Mesenchymal stem cell (in vitro differentiated cells and primary cell): ENCODE data around the gene EHF.

Experiments
- DNase-seq: peaks from one replicate; pipeline ENCODE4 v3.0.0-alpha.2; 2013
- H2AFZ ChIP-seq: one replicate; pipeline ENCODE4 v1.6.1; 2013; ENCODE audit warnings: low read depth, mild to moderate bottlenecking, control low read depth, inconsistent platforms, low read length, moderate library complexity
- H2AK5ac ChIP-seq: 2 replicates; pipeline ENCODE4 v1.6.1; 2013; ENCODE audit warnings: low read length, moderate library complexity, mild to moderate bottlenecking, inconsistent platforms; ENCODE audit not compliant: severe bottlenecking
- H2BK120ac ChIP-seq: one replicate; pipeline ENCODE4 v1.6.1; 2013; ENCODE audit warnings: low read depth, mild to moderate bottlenecking, inconsistent platforms, low read length, moderate library complexity
- H2BK12ac ChIP-seq, 2 experiments: one replicate each; pipeline ENCODE4 v1.6.1; 2013; ENCODE audit warnings: inconsistent platforms in 2 of 2, low read length in 2 of 2, mild to moderate bottlenecking in 2 of 2, moderate library complexity in 2 of 2, control low read depth in 1 of 2
- H2BK15ac ChIP-seq: one replicate; pipeline ENCODE4 v1.6.1; 2013; ENCODE audit warnings: mild to moderate bottlenecking, low read depth, inconsistent platforms; ENCODE audit not compliant: poor library complexity, severe bottlenecking
- H2BK5ac ChIP-seq: 2 replicates; pipeline ENCODE4 v1.6.1; 2013; ENCODE audit warnings: low read depth, mild to moderate bottlenecking, low read length, control low read depth, inconsistent platforms; ENCODE audit not compliant: poor library complexity, severe bottlenecking
- H3K14ac ChIP-seq, 2 experiments: one replicate each; pipeline ENCODE4 v1.6.1; 2013; ENCODE audit warnings: inconsistent platforms in 2 of 2, low read length in 2 of 2, control low read depth in 1 of 2, mild to moderate bottlenecking in 1 of 2, moderate library complexity in 1 of 2
- H3K18ac ChIP-seq, 2 experiments: one replicate each; pipeline ENCODE4 v1.6.1; 2013; ENCODE audit warnings: inconsistent platforms in 2 of 2, low read length in 2 of 2, control low read depth in 1 of 2, low read depth in 1 of 2, mild to moderate bottlenecking in 1 of 2
- H3K23ac ChIP-seq, 2 experiments: one replicate each; pipeline ENCODE4 v1.6.1; 2013; ENCODE audit warnings: inconsistent platforms in 2 of 2, low read length in 2 of 2, mild to moderate bottlenecking in 2 of 2, moderate library complexity in 2 of 2, control low read depth in 1 of 2
- H3K27ac ChIP-seq: 2 replicates; pipeline ENCODE4 v1.5.1; 2013; ENCODE audit warnings: mild to moderate bottlenecking, moderate library complexity, low read length, control low read depth, inconsistent platforms; ENCODE audit not compliant: poor library complexity, severe bottlenecking
- H3K27me3 ChIP-seq, 2 experiments: 2 replicates each; pipeline versions ENCODE4 v1.6.1 to v1.7.0; 2013; ENCODE audit warnings: low read length in 2 of 2, mild to moderate bottlenecking in 2 of 2, moderate library complexity in 2 of 2, control low read depth in 1 of 2, inconsistent platforms in 1 of 2; ENCODE audit not compliant: control insufficient read depth in 1 of 2, insufficient read depth in 1 of 2
- H3K36me3 ChIP-seq, 2 experiments: 2 replicates each; pipeline versions ENCODE4 v1.6.1 to v1.7.0; 2013; ENCODE audit warnings: low read length in 2 of 2, control low read depth in 1 of 2, inconsistent platforms in 1 of 2, low read depth in 1 of 2, mild to moderate bottlenecking in 1 of 2; ENCODE audit not compliant: insufficient read depth in 2 of 2, control insufficient read depth in 1 of 2
- H3K4ac ChIP-seq, 2 experiments: one replicate each; pipeline ENCODE4 v1.6.1; 2013; ENCODE audit warnings: inconsistent platforms in 2 of 2, low read length in 2 of 2, mild to moderate bottlenecking in 2 of 2, moderate library complexity in 2 of 2, control low read depth in 1 of 2, low read depth in 1 of 2
- H3K4me1 ChIP-seq: 2 replicates; pipeline ENCODE4 v1.6.1; 2013; ENCODE audit warnings: low read depth, low read length, control low read depth; ENCODE audit not compliant: control insufficient read depth, insufficient read depth
- H3K4me2 ChIP-seq: 2 replicates; pipeline ENCODE4 v1.6.1; 2013; ENCODE audit warnings: low read length, mild to moderate bottlenecking, inconsistent platforms; ENCODE audit not compliant: poor library complexity, severe bottlenecking
- H3K4me3 ChIP-seq, 2 experiments: 2 replicates each; pipeline versions ENCODE4 v1.5.1 to v1.7.0; 2013; ENCODE audit warnings: low read length in 2 of 2, mild to moderate bottlenecking in 2 of 2, control low read depth in 1 of 2, low read depth in 1 of 2; ENCODE audit not compliant: insufficient read depth in 1 of 2
- H3K79me1 ChIP-seq: replicated peaks from 2 replicates; pipeline ENCODE4 v1.6.1; 2013; ENCODE audit warnings: mild to moderate bottlenecking, control low read depth, low read length, inconsistent platforms; ENCODE audit not compliant: poor library complexity, severe bottlenecking
- H3K9ac ChIP-seq: 2 replicates; pipeline ENCODE4 v1.7.0; 2013; ENCODE audit warnings: mild to moderate bottlenecking, low read length, moderate library complexity
- H3K9me3 ChIP-seq: 2 replicates; pipeline ENCODE4 v1.7.0; 2013; ENCODE audit warnings: mild to moderate bottlenecking, low read length; ENCODE audit not compliant: control insufficient read depth
- H4K8ac ChIP-seq: one replicate; pipeline ENCODE4 v1.6.1; 2013; ENCODE audit warnings: inconsistent platforms, mild to moderate bottlenecking, low read length, moderate library complexity
- H4K91ac ChIP-seq: one replicate; pipeline ENCODE4 v1.6.1; 2013; ENCODE audit warnings: mild to moderate bottlenecking, low read length, inconsistent platforms
- WGBS: methylation state at CpG from one replicate; pipeline ENCODE4 v1.1.7; 2013; ENCODE audit warnings: mixed read lengths; 5-methylcytosine and 5-hydroxymethylcytosine counted together

The EHF gene

GRCh38 chr11:34586488-34587281 lies 34.2 kb upstream of the EHF start:
- Histone ChIP-seq H4K91ac (no peak overlapping the region), H3K4ac (no peak overlapping the region), H3K23ac (no peak overlapping the region), H2BK12ac (no peak overlapping the region), H3K4me2 (no peak overlapping the region), H3K27me3 (peaks cover 0 to 6% of the 10 kb centered on the region in 2 experiments), H2AK5ac (no peak overlapping the region), H3K14ac (no peak overlapping the region), H2BK5ac (no peak overlapping the region), H3K79me1 (no peaks in the 10 kb centered on the region), H3K9ac (peak overlapping the region; percentile 40), H3K4me1 (peaks cover 2% of the 10 kb centered on the region), H2AFZ (no peak overlapping the region), H3K27ac (no peak overlapping the region), H2BK15ac (no peak overlapping the region), H2BK120ac (no peak overlapping the region), H3K36me3 (no peaks in the 10 kb centered on the region), H3K9me3 (no peaks in the 10 kb centered on the region), H3K4me3 (no peak overlapping the region), H4K8ac (peak overlapping the region; percentile 7), H3K18ac (no peak overlapping the region)
- 73% methylated on average over 11 of the region's 12 CpGs for WGBS
- DNase-seq: no peak

DNA sequence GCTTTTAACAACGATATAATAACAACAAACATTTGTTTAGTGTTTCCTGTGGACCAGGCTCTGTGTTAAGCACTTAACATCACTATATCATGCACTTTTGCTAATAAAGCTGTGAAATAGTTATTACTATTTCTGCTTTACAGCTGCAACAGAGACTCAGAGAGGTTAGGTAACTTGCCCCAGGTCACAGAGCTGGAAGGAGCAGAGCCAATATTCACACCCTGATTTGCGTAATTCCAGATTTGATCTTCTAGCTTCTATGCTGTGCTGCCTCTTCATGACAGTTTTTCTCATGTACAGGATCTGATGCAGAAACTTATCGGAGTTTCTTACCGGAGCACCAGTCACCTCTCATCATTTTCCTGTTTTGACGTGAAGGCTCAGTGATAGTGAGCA lies 33.6 kb upstream of the EHF start:
- H3K27ac ChIP-seq: no peak overlapping the region
- H3K36me3 ChIP-seq: no peaks in the 10 kb centered on the region
- no peak overlapping the region for H3K4me3 ChIP-seq
- no peak overlapping the region for H3K9ac ChIP-seq
- H3K4me1 ChIP-seq: peaks cover 2% of the 10 kb centered on the region
- H3K9me3 ChIP-seq: no peaks in the 10 kb centered on the region
- H3K23ac ChIP-seq: no peak overlapping the region
- H3K4me2 ChIP-seq: no peak overlapping the region
- H2AFZ ChIP-seq: no peak overlapping the region
- 97% methylated on average over 4 of the region's 5 CpGs for WGBS
- H3K18ac ChIP-seq: no peak overlapping the region
- H4K91ac ChIP-seq: no peak overlapping the region
- H2BK12ac ChIP-seq: no peak overlapping the region
- peaks cover 0 to 6% of the 10 kb centered on the region in 2 experiments for H3K27me3 ChIP-seq
- H2BK15ac ChIP-seq: no peak overlapping the region
- H2AK5ac ChIP-seq: no peak overlapping the region
- DNase-seq: no peak
- no peak overlapping the region for H4K8ac ChIP-seq
- no peak overlapping the region for H2BK120ac ChIP-seq
- no peaks in the 10 kb centered on the region for H3K79me1 ChIP-seq
- no peak overlapping the region for H2BK5ac ChIP-seq
- no peak overlapping the region for H3K4ac ChIP-seq
- H3K14ac ChIP-seq: no peak overlapping the region

GRCh38 chr11:34588023-34588422 lies 32.9 kb upstream of the EHF start:
- H3K18ac ChIP-seq: no peak overlapping the region
- H2BK120ac ChIP-seq: no peak overlapping the region
- H3K36me3 ChIP-seq: no peaks in the 10 kb centered on the region
- no peak overlapping the region for H2BK12ac ChIP-seq
- 90% methylated on average over 2 of the region's 2 CpGs for WGBS
- H2AK5ac ChIP-seq: no peak overlapping the region
- no peak overlapping the region for H3K4ac ChIP-seq
- H3K4me2 ChIP-seq: no peak overlapping the region
- H2BK15ac ChIP-seq: no peak overlapping the region
- no peak overlapping the region for H3K4me3 ChIP-seq
- H2AFZ ChIP-seq: no peak overlapping the region
- no peak overlapping the region for H3K9ac ChIP-seq
- H3K79me1 ChIP-seq: no peaks in the 10 kb centered on the region
- H3K4me1 ChIP-seq: peaks cover 2% of the 10 kb centered on the region
- H3K27ac ChIP-seq: no peak overlapping the region
- H3K9me3 ChIP-seq: peaks cover 4% of the 10 kb centered on the region
- no peak overlapping the region for H3K23ac ChIP-seq
- H4K91ac ChIP-seq: no peak overlapping the region
- no peak overlapping the region for H3K14ac ChIP-seq
- H4K8ac ChIP-seq: no peak overlapping the region
- peaks cover 0 to 6% of the 10 kb centered on the region in 2 experiments for H3K27me3 ChIP-seq
- no peak overlapping the region for H2BK5ac ChIP-seq
- no peak for DNase-seq

- H4K91ac ChIP-seq: no peak overlapping the region
- H2BK15ac ChIP-seq: no peak overlapping the region
- peaks cover 0 to 3% of the 10 kb centered on the region in 2 experiments for H3K27me3 ChIP-seq
- no peak overlapping the region for H3K4ac ChIP-seq
- no peaks in the 10 kb centered on the region for H3K79me1 ChIP-seq
- H3K23ac ChIP-seq: no peak overlapping the region
- H2BK120ac ChIP-seq: no peak overlapping the region
- 85% methylated on average over 4 of the region's 4 CpGs for WGBS
- H3K9ac ChIP-seq: no peak overlapping the region
- H2BK5ac ChIP-seq: no peak overlapping the region
- no peak for DNase-seq
- H3K9me3 ChIP-seq: peaks cover 4% of the 10 kb centered on the region
- H3K4me1 ChIP-seq: peaks cover 2% of the 10 kb centered on the region
- H3K18ac ChIP-seq: no peak overlapping the region
- H2AFZ ChIP-seq: no peak overlapping the region
- H4K8ac ChIP-seq: no peak overlapping the region
- H2AK5ac ChIP-seq: no peak overlapping the region
- H3K14ac ChIP-seq: no peak overlapping the region
- no peak overlapping the region for H3K4me3 ChIP-seq
- H3K4me2 ChIP-seq: no peak overlapping the region
- H3K27ac ChIP-seq: no peak overlapping the region
- H2BK12ac ChIP-seq: no peak overlapping the region
- H3K36me3 ChIP-seq: no peaks in the 10 kb centered on the region
Observed at GRCh38 chr11:34588701-34589100, 32.2 kb upstream of the EHF start.
